ENCODE data around the gene ERFL.
"Not testable (repeated sequence)": the region's sequence is repeated elsewhere in the genome, so short reads cannot be mapped to it uniquely, and the experiment has no call there.

Gene ERFL

DNA sequence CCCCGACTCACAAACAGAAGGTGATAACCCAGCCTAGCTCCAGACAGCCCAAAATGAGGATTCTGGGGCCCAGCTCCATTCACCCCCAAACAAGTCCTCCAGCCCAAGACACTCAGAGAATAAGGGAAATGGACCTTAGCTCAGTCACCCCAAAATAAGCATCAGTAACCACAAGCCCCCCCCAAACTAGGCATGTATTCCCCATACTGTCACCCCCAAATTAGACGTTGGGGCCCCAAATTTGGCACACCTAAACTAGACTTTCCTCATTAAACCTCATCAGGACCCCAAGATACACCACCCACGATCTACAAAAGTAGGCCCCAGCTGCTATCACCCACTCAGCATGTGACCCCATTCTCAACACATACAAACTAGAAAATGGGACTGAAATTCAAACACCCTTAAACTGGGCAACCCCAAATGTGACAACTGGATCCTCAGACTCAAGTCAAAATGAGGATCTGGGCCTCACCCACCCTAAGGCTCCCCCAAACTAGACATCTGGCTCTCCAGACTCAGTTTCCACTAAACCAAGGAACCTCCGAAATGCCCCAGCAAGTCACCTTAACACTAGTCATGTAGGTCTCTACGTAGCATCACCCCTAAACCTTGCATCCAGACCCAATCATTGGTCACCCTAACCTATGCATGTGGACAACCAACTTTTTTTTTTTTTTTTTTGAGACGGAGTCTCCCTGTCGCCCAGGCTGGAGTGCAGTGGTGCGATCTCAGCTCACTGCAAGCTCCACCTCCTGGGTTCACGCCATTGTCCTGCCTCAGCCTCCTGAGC lies 13.4 kb upstream of the ERFL start:
- FAIRE-seq = no peak

DNA sequence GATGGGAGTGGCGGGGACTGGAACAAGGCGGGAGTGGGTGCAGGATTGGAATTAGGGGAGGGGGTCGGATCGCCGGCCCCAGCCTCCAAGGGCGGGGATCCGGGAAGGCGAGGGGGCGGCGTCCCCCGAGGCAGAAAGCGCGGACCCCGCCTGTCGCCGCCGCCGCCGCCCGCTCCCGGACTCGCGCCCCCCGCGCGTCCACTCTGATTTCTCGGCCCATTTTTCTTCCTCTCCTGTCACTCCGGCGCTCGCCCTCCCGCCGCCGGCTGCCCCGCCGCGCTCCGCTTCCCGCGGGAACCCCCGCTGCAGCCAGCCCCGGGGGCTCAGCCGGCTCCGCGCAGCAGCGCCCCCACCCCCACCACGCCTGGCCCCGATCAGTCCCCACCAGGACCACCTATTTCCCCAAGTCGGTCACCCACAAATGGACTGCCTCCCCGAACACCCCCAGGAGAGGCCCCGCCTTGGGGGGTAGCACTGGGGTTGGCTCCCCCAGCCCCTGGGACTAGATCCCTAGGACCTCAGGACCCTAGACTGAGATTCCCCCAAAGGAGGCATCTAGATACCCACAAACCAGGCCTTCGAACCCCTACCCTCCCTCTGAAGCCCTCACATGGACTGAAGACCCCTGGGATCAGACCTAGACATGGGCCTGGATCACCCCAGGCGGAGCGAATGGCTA lies 12.6 kb upstream of the ERFL start:
- no peak for FAIRE-seq

DNA sequence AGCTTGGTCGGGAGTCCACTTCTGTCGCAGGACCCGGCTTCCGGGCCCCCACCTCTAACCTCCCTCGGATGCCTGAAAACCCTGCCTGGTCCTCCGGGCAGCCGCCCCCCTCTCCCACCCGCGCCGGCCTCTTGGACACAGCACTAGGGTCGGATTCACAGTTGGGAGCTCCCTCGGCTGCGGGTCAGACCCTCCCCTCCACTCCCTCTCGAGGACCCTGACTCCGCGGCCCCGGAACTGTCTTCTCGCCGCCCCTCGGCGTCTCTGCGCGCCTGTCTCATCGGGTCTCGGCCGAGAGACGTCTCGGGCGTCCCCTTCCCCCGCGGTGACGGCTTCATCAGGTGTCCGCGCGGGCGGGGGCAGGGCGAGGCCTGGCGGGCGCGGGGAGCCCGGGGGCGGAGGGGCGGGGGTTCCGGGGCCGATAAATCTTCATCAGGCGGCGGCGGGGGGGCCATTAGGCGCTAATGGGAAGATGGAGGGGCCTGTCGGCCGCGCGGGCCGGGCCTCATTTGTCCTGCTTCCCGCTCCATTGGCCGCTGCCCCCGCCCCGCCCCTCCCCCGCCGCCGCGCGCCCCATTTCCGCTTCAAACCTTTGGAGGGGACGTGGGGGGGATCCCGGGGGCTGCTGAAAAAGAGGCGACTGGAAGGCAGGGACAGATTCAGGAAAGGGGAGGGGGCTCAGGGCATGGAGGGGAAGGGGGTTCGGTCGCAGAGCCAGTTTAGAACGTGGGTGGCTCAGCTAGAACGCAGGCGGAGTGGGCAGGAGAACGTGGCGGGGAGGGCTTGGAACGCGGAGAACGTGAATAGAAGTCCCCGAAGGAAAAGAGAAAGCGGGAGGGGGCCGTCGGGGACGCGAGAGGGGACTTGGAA lies 11.8 kb upstream of the ERFL start:
- FAIRE-seq = no peak

DNA sequence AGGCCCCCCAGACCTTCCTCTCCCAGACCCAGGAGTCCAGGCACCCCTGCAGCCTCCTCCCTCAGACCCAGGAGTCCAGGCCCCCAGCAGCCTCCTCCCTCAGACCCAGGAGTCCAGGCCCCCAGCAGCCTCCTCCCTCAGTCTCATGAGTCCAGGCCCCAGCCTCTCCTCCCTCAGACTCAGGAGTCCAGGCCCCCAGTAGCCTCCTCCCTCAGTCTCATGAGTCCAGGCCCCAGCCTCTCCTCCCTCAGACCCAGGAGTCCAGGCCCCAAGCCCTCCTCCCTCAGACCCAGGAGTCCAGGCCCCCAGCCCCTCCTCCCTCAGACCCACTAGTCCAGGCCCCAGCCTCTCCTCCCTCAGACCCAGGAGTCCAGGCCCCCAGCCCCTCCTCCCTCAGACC lies 11.0 kb upstream of the ERFL start:
- FAIRE-seq = not testable (repeated sequence)

DNA sequence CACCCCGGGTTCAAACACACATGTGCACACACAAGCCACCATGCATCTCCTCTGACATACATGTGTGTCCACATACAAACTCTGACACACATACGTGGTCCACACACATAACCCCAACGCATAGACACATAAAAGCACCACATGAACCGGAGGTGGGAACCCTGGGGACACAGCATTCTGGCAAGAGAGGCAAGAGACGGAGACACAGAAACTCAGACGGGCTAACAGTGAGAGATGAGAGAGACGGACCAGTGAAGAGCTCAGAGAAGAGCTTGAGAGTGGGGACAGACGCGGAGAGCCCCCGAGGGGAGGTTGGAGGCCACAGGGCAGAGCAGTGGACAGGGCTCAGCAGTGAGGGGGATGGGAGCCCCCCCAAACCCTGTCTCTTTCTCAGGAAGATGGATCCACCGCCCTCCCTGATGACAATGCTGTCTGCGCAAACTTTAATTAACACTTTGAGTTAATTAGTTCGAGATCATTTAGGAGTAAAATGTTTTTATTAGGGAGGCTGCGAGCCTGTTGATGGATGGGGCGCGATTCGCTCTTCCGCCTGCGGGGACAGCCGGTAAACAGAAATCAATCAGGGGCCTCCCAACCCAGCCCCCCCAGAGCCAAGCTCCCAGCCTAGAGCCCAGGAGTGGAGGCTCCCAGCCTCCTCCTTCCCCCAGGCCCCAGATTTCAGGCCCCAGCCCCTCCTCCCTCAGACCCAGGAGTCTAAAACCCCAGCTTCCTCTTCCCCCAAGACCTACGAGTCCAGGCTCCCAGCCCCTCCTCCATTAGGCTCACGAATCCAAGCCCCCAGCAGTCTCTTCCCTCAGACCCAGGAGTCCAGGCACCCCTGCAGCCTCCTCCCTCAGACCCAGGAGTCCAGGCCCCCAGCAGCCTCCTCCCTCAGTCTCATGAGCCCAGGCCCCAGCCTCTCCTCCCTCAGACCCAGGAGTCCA lies 9.5 kb upstream of the ERFL start:
- FAIRE-seq = no peak

DNA sequence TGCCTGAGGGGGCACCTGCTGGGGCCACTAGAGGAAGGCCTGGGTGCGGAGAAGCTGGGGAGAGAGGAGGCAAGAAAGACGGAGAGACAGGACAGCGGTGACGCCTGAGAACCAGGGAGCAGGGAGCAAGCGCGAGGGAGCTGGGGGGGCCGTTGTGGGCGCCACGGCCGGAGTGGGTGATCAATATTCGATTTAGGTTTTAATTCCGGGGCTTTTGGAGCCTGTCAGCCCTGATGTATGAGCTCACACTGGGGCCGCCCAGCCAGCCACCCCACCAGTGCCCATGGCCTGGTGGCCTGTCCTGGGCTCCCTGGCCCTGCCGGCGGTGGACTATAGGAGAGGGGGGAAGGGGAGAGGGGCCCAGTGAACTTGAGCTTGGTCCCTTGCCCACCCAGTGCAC lies 8.7 kb upstream of the ERFL start:
- FAIRE-seq = no peak

DNA sequence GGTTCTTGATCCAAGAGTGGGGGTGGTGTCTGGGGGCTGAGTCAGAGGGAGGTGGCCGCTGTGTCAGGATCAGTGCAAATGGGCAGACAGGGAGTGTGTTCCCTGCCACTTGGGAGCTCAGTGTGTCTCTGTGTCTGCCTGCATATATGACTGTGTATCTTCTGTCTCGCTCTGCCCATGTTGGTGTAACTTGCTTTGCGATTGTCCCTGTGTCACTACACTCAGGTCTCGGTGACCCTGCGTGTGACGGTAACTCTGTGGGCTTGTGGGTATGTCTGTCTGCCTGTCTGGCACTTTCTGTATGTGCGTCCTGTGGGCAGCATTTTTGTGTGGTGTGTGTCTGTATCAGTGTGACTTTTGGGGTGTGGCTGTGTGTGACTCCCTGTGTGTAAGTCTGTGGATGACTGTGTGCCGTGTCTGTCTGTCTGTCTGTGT lies 8.2 kb upstream of the ERFL start:
- FAIRE-seq = no peak

DNA sequence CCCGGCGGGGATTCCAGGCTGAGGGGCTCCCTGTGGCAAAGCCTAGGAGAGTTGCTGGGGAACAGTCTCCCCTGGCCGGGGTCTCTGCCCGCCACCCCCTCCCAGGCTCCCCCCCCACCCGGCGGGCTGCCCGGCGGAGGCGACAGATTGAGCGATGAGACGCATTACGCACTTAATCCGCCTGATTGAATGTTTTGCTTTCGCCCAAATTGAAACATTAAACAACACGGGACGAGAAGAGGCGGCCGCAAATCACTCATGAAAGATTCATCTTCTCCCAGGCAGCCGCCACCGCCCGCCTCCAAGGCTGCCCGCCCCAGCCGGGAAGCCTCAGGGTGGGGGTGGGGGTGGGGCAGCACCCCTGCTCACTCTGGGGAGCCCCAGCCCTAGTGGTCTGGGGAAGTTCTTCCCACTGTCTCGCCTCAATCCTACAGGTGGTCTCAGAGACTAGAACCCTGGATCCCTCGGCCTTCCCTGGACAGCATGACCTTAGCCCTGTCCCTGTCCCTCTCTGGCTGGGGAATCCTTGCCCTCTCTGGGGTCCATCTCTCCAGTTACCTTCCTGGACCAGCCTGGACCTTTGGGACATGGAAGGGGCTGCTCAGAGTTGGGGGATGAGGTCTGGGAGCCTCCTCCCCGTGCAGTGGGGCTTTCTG lies 7.6 kb upstream of the ERFL start:
- no peak for FAIRE-seq

DNA sequence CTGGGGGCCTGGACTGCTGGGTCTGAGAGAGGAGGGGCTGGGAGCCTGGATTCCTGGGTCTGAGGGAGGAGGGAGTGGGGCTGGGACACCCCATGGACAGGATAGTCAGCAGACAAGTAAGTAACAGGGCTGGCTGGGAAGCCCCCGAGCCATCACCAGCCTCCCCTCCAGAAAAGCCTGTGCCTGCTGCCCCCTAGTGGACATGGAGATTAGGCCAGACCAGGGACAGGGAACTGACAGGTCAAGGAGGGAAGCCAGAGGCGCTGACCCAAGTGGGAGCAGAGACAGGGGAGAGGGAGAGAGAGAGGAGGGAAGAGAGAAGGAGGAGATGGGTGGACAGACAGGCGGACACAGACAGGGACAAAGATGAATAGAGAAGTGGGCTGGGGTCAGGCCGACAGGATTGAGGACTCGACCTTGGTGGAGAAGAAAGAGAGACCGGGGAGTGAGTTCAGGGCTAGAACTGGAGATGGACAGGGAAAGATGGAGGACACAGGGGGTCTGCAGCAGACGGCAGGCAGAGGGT lies 6.7 kb upstream of the ERFL start:
- FAIRE-seq = no peak

DNA sequence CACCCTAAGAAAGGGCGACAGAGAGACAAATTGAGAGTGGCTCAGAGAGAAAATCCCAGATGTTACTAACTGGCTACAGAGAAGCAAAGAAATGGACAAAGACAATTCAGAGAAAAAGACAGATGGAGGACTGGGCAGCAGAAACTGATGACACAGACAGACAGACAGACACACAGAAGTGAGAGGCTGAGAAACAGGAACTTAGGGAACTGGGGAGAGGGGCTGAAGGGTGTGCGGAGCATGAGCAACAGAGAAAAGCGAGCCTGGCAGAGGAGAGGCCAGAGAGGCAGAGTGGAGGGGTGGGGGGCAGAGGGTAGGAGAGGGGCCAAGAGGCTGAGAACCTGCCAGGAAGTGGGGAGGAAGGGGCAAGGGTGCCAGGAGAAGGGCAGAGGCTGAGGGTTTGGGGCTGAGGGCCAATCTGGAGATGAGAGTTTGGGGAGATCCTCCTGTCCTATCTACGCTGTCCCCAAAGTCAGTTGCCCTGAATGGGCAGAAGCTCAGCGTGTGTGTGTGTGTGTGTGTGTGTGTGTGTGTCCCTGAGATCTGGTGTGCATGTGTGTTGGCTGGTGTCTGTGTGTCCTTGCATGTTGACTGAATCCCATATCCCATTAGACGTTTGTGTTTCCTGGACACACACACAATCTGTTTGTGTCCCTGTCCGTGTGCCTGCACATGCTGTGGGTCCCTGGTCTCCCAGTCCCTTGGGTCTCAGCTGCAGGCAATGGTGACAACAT lies 5.6 kb upstream of the ERFL start:
- FAIRE-seq = no peak

DNA sequence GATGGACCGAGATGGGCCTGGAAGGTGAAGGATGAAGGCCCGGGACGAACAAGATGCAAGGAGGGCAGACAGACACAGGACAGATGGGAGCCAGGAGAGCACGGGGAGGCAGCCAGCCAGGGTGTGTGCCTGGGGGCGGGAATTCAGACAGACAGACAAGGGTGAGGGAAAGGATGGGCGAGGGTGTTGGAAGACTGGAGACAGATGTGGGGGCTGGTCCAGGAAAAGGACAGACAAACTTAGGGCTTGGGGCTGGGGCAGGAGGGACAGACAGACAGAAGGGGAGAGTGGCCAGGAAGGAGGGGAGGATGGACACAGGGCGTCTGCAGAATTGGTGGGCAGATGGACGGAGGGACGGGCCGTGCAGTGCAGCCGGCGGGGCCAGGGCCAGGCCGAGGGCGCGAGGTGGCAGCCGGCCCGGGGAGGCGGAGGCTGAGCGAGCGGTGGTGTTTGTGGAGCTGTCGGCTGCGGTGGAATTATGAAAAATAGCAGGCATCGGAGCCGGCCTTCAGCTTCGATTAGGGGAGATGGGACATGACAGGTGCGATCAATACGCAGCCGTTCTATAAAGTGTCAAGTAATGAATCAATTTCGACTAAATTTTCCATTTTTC lies 4.6 kb upstream of the ERFL start:
- FAIRE-seq = no peak

DNA sequence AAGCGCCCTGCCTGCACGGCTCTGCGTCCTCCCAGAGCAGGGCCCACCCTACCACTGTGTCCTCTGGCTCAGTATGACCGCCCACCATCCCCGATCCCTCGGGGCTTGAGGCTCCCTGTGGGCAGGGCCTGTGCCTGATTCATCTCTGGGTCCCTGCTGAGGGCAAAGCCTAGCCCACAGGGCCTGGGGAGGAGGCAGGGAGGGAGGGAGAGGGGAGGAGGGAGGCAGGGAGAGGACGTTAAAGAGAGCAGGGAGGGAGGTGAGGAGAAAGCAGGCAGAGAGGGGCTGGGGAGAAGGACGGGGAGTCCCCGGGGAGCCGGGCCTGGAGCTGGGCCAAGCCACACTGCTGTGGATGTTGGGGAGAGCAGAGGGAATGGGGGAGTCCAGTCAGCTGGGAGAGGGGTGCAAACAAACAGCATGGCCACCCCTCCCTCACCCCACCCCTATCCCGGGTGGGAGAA lies 4.0 kb upstream of the ERFL start:
- FAIRE-seq = no peak

DNA sequence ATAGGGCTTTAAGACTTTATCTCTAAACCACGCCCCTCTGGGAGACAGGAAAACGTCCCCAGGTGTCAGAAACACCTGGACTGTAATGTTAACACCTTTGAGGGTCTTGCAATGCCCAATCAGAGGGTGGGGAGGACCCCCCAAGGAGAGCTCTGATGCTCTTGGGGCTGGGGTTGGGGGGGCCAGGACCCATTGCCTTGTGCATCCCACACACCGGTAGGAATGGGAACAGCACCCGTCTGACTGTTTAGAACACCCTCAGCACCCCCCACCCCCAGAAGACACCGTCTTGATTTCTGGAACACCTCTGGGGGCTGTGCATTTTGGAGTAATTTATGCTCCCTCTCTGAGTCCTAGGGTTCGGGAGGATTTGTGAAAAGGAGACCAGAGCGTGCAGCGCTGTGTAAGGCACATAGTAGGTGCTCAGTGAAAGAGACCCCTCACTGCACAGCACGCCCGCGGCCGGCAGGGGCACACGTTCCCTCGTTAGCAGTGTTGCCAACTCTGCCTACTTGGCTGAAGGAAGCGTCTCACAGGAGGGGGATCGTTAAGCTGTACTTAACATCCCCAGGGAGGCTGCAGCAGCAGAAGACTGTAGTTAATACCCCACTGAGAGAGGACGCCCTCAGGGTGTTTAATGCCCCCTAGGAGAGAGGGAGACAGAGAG lies 2.8 kb upstream of the ERFL start:
- no peak for FAIRE-seq

DNA sequence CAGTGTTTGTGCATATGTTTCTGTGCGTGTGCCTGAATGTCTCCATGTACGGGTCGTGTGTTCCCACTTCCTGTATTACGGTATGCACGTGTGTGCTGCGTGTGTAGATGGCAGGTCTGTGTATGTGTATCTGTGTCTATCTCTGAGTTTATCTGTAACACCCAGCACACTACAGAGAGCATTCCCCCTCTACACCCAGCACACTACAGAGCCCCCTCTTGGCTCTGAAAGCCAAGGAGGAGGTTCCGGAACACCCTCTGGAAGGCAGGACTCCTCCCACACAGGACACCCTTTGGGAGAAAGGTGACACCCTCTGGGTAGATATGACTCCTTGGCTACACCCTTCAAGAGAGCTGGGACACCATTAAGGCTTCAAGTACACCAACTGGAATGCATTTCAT lies 2.1 kb upstream of the ERFL start:
- FAIRE-seq = no peak

DNA sequence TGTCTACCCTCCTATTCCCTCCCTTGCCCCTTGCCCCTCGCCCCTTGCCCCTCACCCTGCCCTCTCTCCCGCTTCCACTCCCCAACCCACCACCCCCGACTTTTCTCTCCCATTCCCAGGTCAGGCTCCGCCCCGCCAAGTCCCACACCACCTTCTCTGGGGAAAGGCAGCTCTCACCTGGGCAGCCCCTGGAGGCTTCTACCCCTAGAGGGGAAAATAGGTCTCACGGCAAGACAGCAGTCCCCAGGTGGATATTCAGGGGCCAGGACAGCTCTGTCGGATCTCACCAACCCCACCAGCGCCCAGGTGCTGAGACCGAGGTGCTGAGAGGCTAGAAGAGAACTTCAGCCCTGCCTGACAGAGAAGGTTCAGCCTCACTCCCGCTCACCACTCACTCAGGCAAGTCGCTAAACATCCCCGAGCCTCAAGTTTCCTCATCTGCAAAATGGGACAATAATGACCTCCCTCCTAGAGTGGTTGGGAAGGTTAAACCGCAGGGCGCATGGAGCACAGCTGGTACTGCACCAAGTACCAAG lies 1.4 kb upstream of the ERFL start:
- no peak for FAIRE-seq

DNA sequence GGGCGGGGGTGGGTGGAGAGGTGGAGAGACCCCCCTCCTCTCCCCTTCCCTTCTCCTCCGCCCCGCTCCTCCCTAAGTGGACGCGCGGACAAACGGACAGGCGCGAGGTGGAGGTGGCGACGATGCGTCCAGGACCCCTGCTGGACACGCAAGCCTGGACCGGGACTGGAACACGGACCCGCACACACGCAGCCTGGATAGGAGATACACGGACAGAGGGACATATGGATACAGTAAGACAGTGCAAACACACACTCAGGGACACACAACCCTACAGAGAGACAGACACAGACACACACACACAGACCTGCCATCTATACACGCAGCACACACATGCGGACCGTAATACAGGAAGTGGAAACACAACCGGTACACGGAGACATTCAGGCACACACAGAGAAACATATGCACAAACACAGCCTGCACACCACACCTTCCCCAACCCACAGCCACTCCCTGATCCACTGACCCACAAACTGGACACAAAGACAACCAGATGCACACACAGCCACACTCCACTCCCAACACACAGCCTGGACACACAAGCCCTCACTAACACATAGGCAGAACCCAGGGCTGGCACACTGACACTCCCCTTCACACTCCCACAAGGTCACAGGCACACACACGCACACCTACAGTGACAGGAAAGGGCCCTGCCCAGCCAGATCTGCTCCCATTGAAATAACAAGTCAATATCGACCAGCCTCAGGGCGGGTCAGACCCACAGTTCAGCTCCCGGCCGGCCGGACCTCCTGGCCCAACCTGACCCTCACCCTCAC lies 696 bp upstream of the ERFL start:
- no peak for FAIRE-seq

DNA sequence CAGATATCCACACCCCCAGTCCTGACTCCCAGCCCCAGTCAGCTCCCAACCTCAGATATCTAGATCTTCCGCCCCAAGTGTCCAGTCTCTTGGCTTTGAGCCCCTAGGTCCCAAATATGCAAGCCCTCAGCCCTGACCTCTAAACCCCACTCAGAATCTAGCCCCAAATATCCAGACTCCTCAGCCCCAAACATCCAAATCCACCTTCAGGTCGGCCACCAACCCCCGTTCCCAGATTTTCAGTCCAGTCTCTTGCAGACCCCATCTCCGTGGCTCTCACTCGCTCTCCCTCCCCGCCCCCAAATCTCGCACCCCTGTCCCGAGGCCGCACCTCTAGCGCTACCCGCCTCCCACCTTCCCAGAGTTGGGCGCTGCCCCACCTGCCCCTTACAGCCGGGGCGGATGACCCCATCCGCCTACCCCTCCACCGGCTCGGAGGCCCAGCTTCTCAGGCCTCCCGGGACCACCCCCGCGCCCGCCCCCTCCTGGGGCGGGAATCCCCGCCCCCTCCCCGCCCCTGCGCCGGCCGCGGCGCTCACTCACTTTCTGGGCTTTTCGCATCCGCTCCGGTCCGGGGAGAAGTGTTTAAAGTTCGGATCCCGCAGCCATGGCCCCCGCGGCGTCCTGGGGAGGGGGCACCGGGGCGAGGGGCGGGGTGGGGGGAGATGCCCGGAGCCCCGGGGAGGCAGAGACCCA lies 604 bp downstream of the ERFL start:
- no peak for FAIRE-seq
